Suprapubic skin (tissue), 4 donors: ENCODE measurements around the gene ARHGEF17. TPM values are rescaled to one million over a fixed set of nuclear protein-coding genes. Genes with fewer than 3 reads are reported as not detected.
A peak's percentile ranks its signal among the peaks of the same experiment; 100 is the strongest.
"Not testable (repeated sequence)": the region's sequence is repeated elsewhere in the genome, so short reads cannot be mapped to it uniquely, and the experiment has no call there.

Experiments
- DNase-seq, 2 donors: peaks; one replicate each; pipeline ENCODE4 v3.0.0-alpha.2; 2019; ENCODE audit warnings: low spot score in 2 of 2
- H3K27ac ChIP-seq: fragments of 200-600 bp; sonication (generic); one replicate; pipeline ENCODE4 v1.5.1; 2019
- H3K27me3 ChIP-seq: fragments of 200-600 bp; sonication (generic); one replicate; pipeline ENCODE4 v1.5.1; 2019
- H3K36me3 ChIP-seq: fragments of 200-600 bp; sonication (generic); one replicate; pipeline ENCODE4 v1.5.1; 2019
- H3K4me1 ChIP-seq: fragments of 200-600 bp; sonication (generic); one replicate; pipeline ENCODE4 v1.5.1; 2019
- H3K4me3 ChIP-seq: fragments of 200-600 bp; sonication (generic); one replicate; pipeline ENCODE4 v1.5.1; 2019; ENCODE audit warnings: mild to moderate bottlenecking
- H3K9me3 ChIP-seq: fragments of 200-600 bp; sonication (generic); one replicate; pipeline ENCODE4 v1.5.1; 2019
- EP300 ChIP-seq: sonication (generic); formaldehyde crosslinking; IDR thresholded peaks from one replicate; pipeline ENCODE4 v1.6.1; 2017; ENCODE audit warnings: antibody characterized with exemption
- POLR2A ChIP-seq, 2 donors: fragments of 450-650 bp; IDR thresholded peaks; one replicate each; pipeline ENCODE4 v1.6.1; 2017; ENCODE audit warnings: antibody characterized with exemption in 2 of 2, mild to moderate bottlenecking in 2 of 2, moderate library complexity in 2 of 2
- POLR2AphosphoS5 ChIP-seq, 3 donors: sonication (generic); formaldehyde crosslinking; IDR thresholded peaks; one replicate each; pipeline ENCODE4 v1.6.1; 2017; ENCODE audit warnings: antibody characterized with exemption in 3 of 3
- whole genome bisulfite sequencing: methylation state at CpG from one replicate; pipeline ENCODE4 v1.1.5; 2018; 5-methylcytosine and 5-hydroxymethylcytosine counted together
- total RNA-seq, 4 donors: library from RNA; depleted of rRNA; stranded (reverse); fragments of >200 nt; gene quantifications; one replicate each; pipeline ENCODE4 v1.1.0, GENCODE V29; 2016
- TF ChIP-seq, protein P1 (sequence below), 2 donors: fragments of 200-600 bp in 1 of 2; fragments of 450-650 bp in 1 of 2; sonication (generic) in 1 of 2; IDR thresholded peaks; one replicate each; pipeline ENCODE4 v1.5.1; 2016 to 2019; ENCODE audit warnings: antibody characterized with exemption in 2 of 2, mild to moderate bottlenecking in 1 of 2, moderate library complexity in 1 of 2

ARHGEF17 gene
- total RNA-seq, 4 donors from 2014 or later: 8.3 to 25.0 (median 9.7) TPM

DNA sequence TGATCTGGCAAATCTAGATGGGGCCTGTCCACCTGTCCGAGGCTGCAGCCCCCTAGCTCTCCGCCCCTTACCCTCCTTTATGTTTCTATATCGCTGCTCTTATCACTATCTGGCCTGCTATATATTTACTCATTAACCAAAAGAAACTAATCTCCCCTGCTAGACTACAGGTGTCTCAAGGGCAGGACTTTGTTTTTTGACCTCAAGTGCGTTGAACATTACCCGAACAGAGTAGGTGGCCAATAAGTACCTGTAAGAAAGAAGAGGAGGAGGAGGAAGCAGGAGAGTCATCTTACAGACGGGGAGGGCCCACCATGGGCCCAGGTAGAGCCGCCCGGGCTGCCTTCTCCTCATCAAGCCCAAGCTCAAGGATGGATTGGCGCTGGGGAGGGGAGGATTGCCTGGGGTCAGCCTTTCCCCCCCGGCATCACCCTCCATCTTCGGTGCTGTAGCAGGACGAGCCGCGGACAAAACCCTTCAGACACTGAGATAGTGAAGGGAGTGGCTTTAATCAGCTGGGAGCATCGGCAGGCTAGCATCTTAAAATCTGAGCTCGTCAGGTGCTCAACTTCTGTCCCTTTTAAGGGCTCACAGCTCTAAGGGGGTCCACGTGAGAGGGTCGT, 37.1 kb upstream of the ARHGEF17 start:
- TF ChIP-seq, protein P1, sequence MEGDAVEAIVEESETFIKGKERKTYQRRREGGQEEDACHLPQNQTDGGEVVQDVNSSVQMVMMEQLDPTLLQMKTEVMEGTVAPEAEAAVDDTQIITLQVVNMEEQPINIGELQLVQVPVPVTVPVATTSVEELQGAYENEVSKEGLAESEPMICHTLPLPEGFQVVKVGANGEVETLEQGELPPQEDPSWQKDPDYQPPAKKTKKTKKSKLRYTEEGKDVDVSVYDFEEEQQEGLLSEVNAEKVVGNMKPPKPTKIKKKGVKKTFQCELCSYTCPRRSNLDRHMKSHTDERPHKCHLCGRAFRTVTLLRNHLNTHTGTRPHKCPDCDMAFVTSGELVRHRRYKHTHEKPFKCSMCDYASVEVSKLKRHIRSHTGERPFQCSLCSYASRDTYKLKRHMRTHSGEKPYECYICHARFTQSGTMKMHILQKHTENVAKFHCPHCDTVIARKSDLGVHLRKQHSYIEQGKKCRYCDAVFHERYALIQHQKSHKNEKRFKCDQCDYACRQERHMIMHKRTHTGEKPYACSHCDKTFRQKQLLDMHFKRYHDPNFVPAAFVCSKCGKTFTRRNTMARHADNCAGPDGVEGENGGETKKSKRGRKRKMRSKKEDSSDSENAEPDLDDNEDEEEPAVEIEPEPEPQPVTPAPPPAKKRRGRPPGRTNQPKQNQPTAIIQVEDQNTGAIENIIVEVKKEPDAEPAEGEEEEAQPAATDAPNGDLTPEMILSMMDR (IDR thresholded peaks at IDR 0.05): no peak
- TF ChIP-seq EP300: no peak
- no peak for TF ChIP-seq POLR2A (IDR thresholded peaks at IDR 0.05)
- no peak for TF ChIP-seq POLR2AphosphoS5 (IDR thresholded peaks at IDR 0.05)
- no peaks in the 10 kb centered on the region for H3K9me3 ChIP-seq
- H3K36me3 ChIP-seq: no peaks in the 10 kb centered on the region
- peak in 1 of 2 donors; percentile 63 for DNase-seq
- no peak overlapping the region for H3K4me3 ChIP-seq
- no peaks in the 10 kb centered on the region for H3K4me1 ChIP-seq
- no peak overlapping the region for H3K27ac ChIP-seq
- 80% methylated on average over 18 of the region's 18 CpGs for whole genome bisulfite sequencing
- H3K27me3 ChIP-seq: peaks cover 11% of the 10 kb centered on the region

DNA sequence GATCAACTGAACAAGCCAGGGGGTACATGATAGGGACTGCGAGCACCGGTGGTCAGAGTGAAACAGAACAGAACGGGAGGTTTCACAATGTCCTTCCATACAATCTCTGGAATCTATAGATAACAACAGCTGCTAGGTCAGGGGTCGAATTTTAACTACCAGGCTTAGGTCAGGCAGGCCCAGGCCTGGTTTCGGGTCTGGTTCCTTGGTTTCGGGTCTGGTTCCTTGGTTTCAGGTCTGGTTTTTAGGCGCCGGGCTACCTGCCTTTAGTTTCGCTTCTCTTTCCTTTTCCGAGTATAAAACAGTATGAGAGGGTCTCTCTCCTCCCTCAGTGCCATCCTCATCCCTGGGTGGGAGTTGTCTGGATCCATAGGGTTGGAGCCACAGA, 36.6 kb upstream of the ARHGEF17 start:
- not testable (repeated sequence) for H3K36me3 ChIP-seq, H3K4me3 ChIP-seq, H3K9me3 ChIP-seq, H3K27me3 ChIP-seq, H3K4me1 ChIP-seq, H3K27ac ChIP-seq
- DNase-seq: peak in 1 of 2 donors; percentile 35
- 82% methylated on average over 10 of the region's 10 CpGs for WGBS

DNA sequence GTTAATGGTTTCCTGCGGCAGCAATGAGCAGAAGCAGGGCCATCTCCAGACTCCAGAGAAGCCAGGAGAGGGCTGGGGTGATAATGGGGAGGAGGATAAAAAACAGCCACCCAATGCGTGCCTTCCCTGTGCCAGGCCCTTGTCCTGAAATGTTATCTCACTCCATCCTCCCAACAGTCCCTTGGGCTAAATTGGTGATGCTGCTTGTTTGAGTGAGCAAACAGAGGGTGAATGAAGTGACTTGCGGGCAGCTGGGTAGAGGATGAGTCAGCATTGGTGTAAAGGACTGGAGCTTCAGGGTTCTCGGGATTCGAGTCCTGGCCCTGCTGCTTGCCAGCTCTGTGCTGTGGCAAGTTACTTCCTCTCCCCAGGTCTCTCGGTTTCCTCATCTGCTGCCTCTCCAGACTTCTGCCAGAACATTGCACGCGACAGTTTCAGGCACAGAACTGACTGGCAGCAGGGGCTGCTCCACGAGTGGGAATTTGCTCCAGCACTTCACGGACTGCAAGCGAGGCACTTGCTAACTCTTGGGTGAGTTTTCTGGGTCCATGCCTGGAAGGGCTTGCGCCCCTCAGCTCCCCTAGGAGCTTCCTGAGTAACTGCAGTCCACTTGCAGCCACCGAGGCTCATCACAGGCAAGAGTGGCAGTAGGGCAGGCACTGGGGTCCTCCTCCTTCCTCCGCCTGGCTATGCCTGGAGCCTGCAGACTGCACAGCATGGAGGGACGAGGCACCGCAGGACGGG, 36.0 kb upstream of the ARHGEF17 start, which contains the start of gene P2RY6:
P2RY6 (plus strand) TSS at position 403 of the 744 bp plus-strand sequence. CDS start 24,181 bp downstream, outside the sequence.
- H3K36me3 ChIP-seq: no peaks in the 10 kb centered on the region
- no peaks in the 10 kb centered on the region for H3K27me3 ChIP-seq
- H3K27ac ChIP-seq: no peak within 1 kb of the TSS
- WGBS: 71% methylated on average over 10 of the region's 17 CpGs
- TF ChIP-seq, protein P1 (IDR thresholded peaks at IDR 0.05): no peak
- TF ChIP-seq POLR2A (IDR thresholded peaks at IDR 0.05) (no peak), EP300 (no peak), POLR2AphosphoS5 (IDR thresholded peaks at IDR 0.05) (no peak)
- H3K4me1 ChIP-seq: no peaks in the 10 kb centered on the region
- peak in 1 of 2 donors; percentile 75 for DNase-seq
- no peaks in the 10 kb centered on the region for H3K9me3 ChIP-seq
- H3K4me3 ChIP-seq: no peak within 1 kb of the TSS

DNA sequence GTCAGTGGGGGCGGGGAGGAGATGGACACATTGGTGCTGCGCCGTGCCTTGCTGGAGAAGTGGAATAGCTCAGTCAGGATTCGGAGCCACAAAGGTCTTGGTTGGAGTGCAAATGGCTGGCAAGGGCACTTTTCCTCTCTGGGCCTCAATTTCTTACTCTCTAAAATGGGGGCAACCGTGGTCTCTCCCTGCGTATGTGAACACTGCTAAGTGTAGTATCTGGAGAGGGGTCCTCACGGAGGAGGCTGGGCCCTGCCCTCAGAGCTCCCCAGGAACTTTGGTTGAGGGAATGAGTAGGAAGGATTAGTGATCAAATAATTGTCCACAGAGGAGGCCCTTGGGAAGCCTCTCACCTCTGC, 35.4 kb upstream of the ARHGEF17 start:
- Histone ChIP-seq H3K4me1 (no peaks in the 10 kb centered on the region), H3K27ac (no peak overlapping the region), H3K36me3 (no peaks in the 10 kb centered on the region), H3K9me3 (no peaks in the 10 kb centered on the region), H3K4me3 (no peak overlapping the region), H3K27me3 (no peaks in the 10 kb centered on the region)
- 98% methylated on average over 7 of the region's 7 CpGs for WGBS
- no peak for TF ChIP-seq POLR2AphosphoS5 (IDR thresholded peaks at IDR 0.05)
- TF ChIP-seq POLR2A (IDR thresholded peaks at IDR 0.05): no peak
- TF ChIP-seq, protein P1 (IDR thresholded peaks at IDR 0.05): no peak
- TF ChIP-seq EP300: no peak
- DNase-seq: no peak

DNA sequence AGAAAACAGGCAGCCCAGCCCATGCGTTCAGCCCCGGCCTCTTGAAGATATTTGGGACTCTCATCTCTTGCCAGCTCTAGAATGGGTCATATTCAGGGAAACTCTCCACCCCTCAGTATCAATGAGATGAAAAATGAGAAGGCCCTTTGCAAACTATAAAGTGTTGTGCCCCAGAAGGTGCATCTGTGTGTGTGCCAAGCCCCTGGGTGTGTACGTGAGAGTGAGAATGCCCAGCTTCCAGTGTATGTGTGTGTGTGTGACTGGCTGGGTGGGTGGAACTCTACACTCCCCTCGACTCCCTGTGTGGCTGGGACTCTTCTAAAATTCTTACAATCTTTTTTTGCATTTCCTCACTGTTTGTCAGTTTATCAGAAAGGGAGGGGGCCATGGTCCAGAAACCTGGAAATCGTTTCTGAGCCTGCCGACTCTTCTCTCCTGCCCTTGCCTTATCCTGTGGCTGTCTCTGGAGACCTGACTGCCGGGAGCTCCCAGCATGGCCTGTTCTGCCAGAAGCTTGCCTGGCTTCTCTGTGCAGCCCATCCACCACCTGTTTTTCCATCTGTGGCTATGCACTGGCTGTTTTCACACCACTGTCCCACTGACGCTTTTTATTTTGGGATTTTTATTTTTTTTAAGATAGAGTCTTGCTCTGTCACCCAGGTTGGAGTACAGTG, 34.7 kb upstream of the ARHGEF17 start:
- H3K27ac ChIP-seq: no peak overlapping the region
- TF ChIP-seq POLR2AphosphoS5 (IDR thresholded peaks at IDR 0.05) (no peak), EP300 (no peak), POLR2A (IDR thresholded peaks at IDR 0.05) (no peak)
- TF ChIP-seq, protein P1 (IDR thresholded peaks at IDR 0.05): no peak
- WGBS: 60% methylated on average over 8 of the region's 8 CpGs
- H3K27me3 ChIP-seq: no peaks in the 10 kb centered on the region
- no peaks in the 10 kb centered on the region for H3K36me3 ChIP-seq
- H3K9me3 ChIP-seq: no peaks in the 10 kb centered on the region
- DNase-seq: peak; percentile 7 to 40
- no peak overlapping the region for H3K4me3 ChIP-seq
- H3K4me1 ChIP-seq: no peaks in the 10 kb centered on the region

DNA sequence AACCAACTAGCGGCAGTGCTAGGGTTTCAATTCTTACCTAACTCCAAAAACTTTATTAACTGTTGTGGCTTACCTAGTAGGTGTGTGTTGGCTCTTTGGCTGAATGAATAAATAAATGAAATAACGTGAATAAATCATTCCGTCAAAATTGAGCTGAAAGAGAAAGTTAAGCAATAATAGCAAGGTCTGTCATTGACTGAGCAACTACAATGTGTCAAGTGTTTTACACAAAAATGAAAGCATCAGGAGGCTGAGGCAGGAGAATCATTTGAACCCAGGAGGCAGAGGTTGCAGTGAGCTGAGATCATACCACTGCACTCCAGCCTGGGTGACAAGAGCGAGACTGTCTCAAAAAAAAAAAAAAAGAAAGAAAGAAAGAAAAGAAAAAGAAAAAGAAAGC, 33.9 kb upstream of the ARHGEF17 start:
- not testable (repeated sequence) for H3K4me3 ChIP-seq, H3K36me3 ChIP-seq, H3K4me1 ChIP-seq, H3K9me3 ChIP-seq, H3K27ac ChIP-seq, DNase-seq, H3K27me3 ChIP-seq
- WGBS: 86% methylated on average over 4 of the region's 4 CpGs
